WERI-Rb-1 (cell line): ENCODE data around the gene TMEM208.

Experiments
- DNase-seq: peaks from one replicate; pipeline ENCODE4 v3.0.0-alpha.2; 2020
- H3K27ac ChIP-seq: fragments of 250-450 bp; sonication (Bioruptor Pico); 2 replicates; pipeline ENCODE4 v1.5.1; 2020; ENCODE audit warnings: mild to moderate bottlenecking, moderate library complexity
- H3K27me3 ChIP-seq: fragments of 250-450 bp; sonication (Bioruptor Pico); 2 replicates; pipeline ENCODE4 v1.5.1; 2021; ENCODE audit warnings: mild to moderate bottlenecking, low read depth, moderate library complexity; ENCODE audit not compliant: insufficient read depth, severe bottlenecking
- H3K36me3 ChIP-seq: fragments of 250-450 bp; sonication (Bioruptor Pico); 2 replicates; pipeline ENCODE4 v1.5.1; 2020; ENCODE audit warnings: mild to moderate bottlenecking, moderate library complexity
- H3K4me3 ChIP-seq: 2 replicates; pipeline ENCODE4 v1.5.1; 2011; ENCODE audit warnings: low read depth, mild to moderate bottlenecking, control low read depth, low read length
- H3K9me3 ChIP-seq: fragments of 250-450 bp; sonication (Bioruptor Pico); 2 replicates; pipeline ENCODE4 v1.5.1; 2021; ENCODE audit warnings: mild to moderate bottlenecking, moderate library complexity; ENCODE audit not compliant: severe bottlenecking
- CTCF ChIP-seq: IDR thresholded peaks from 2 replicates; pipeline ENCODE4 v1.5.1; 2011; ENCODE audit warnings: low read depth, mild to moderate bottlenecking, control low read depth, inconsistent platforms, low read length

The TMEM208 gene

GRCh38 chr16:67227567-67227921 lies 614 bp downstream of the TMEM208 start:
- H3K27ac ChIP-seq: no peak overlapping the region; the same call in 1 of the 2 replicates
- H3K27me3 ChIP-seq: no peaks in the 10 kb centered on the region
- peak overlapping the region; percentile 91 for H3K4me3 ChIP-seq
- no peak for DNase-seq
- peaks cover 36% of the 10 kb centered on the region for H3K36me3 ChIP-seq
- TF ChIP-seq CTCF: no peak
- no peaks in the 10 kb centered on the region for H3K9me3 ChIP-seq

GRCh38 chr16:67228034-67228785 lies 1.3 kb downstream of the TMEM208 start:
- no peak for TF ChIP-seq CTCF
- H3K27me3 ChIP-seq: no peaks in the 10 kb centered on the region
- peaks cover 38% of the 10 kb centered on the region for H3K36me3 ChIP-seq
- no peak for DNase-seq
- H3K27ac ChIP-seq: no peak overlapping the region
- H3K9me3 ChIP-seq: no peaks in the 10 kb centered on the region
- H3K4me3 ChIP-seq: no peak overlapping the region

GRCh38 chr16:67228905-67229304 lies 2.0 kb downstream of the TMEM208 start:
- Histone ChIP-seq H3K9me3 (no peaks in the 10 kb centered on the region), H3K27ac (no peak overlapping the region), H3K27me3 (no peaks in the 10 kb centered on the region), H3K4me3 (no peak overlapping the region), H3K36me3 (peaks cover 40% of the 10 kb centered on the region)
- no peak for TF ChIP-seq CTCF
- no peak for DNase-seq

- H3K4me3 ChIP-seq: no peak overlapping the region
- H3K9me3 ChIP-seq: no peaks in the 10 kb centered on the region
- no peaks in the 10 kb centered on the region for H3K27me3 ChIP-seq
- TF ChIP-seq CTCF: no peak
- H3K36me3 ChIP-seq: peaks cover 43% of the 10 kb centered on the region
- no peak for DNase-seq
- no peak overlapping the region for H3K27ac ChIP-seq
These were observed 3.2 kb downstream of the TMEM208 start for GRCh38 chr16:67229906-67230808.

GRCh38 chr16:67230809-67231660 lies 4.1 kb downstream of the TMEM208 start:
- H3K36me3 ChIP-seq: peaks cover 45% of the 10 kb centered on the region
- TF ChIP-seq CTCF: no peak
- H3K9me3 ChIP-seq: no peaks in the 10 kb centered on the region
- H3K27me3 ChIP-seq: no peaks in the 10 kb centered on the region
- no peak overlapping the region for H3K4me3 ChIP-seq
- DNase-seq: no peak
- H3K27ac ChIP-seq: no peak overlapping the region
